ENCODE measurements around the gene ZC3H4. TPM values are rescaled to one million over a fixed set of nuclear protein-coding genes. Genes with fewer than 3 reads are reported as not detected.
"Not testable (repeated sequence)": the region's sequence is repeated elsewhere in the genome, so short reads cannot be mapped to it uniquely, and the experiment has no call there.

Gene ZC3H4
- total RNA-seq, 1 donor from 2014 or later = 11.4 TPM

GRCh38 chr19:47063874-47064273 is 49.7 kb downstream of the ZC3H4 start:
- FAIRE-seq (no peak), DNase-seq (ENCODE audit: low spot score in 2 of 2) (no peak)

GRCh38 chr19:47058621-47059022 is 55.0 kb downstream of the ZC3H4 start:
- FAIRE-seq = no peak
- no peak for DNase-seq (ENCODE audit: low spot score in 2 of 2)

- DNase-seq (ENCODE audit: low spot score in 2 of 2) (no peak), FAIRE-seq (no peak)
These were observed 56.2 kb downstream of the ZC3H4 start for GRCh38 chr19:47057328-47057727.

- FAIRE-seq (no peak), DNase-seq (ENCODE audit: low spot score in 2 of 2) (no peak)
These were observed 57.2 kb downstream of the ZC3H4 start for GRCh38 chr19:47056411-47056810.

- DNase-seq (ENCODE audit: low spot score in 2 of 2); FAIRE-seq: not testable (repeated sequence)
These were observed 63.0 kb downstream of the ZC3H4 start for GRCh38 chr19:47050562-47050961.

GRCh38 chr19:47049307-47049700 is 64.3 kb downstream of the ZC3H4 start:
- no peak for FAIRE-seq
- DNase-seq (ENCODE audit: low spot score in 2 of 2) = no peak

- no peak for FAIRE-seq
- peak; percentile 91 to 96 for DNase-seq (ENCODE audit: low spot score in 2 of 2)
These were observed 65.7 kb downstream of the ZC3H4 start for GRCh38 chr19:47047763-47048405.

GRCh38 chr19:47047272-47047762 is 66.3 kb downstream of the ZC3H4 start:
- FAIRE-seq = no peak
- DNase-seq (ENCODE audit: low spot score in 2 of 2) = no peak

GRCh38 chr19:47045867-47046470 is 67.6 kb downstream of the ZC3H4 start:
- FAIRE-seq (no peak), DNase-seq (ENCODE audit: low spot score in 2 of 2) (no peak)

- DNase-seq (ENCODE audit: low spot score in 2 of 2) (no peak), FAIRE-seq (no peak)
These were observed 68.4 kb downstream of the ZC3H4 start for GRCh38 chr19:47044946-47045866.

GRCh38 chr19:47040869-47041268 is 72.7 kb downstream of the ZC3H4 start:
- DNase-seq (ENCODE audit: low spot score in 2 of 2) = no peak
- FAIRE-seq = no peak

- DNase-seq (ENCODE audit: low spot score in 2 of 2) (no peak), FAIRE-seq (no peak)
These were observed 74.2 kb downstream of the ZC3H4 start for GRCh38 chr19:47039239-47039874.

GRCh38 chr19:47037766-47038165 is 75.8 kb downstream of the ZC3H4 start:
- DNase-seq (ENCODE audit: low spot score in 2 of 2) (peak; percentile 29 to 38), FAIRE-seq (no peak)

- DNase-seq (ENCODE audit: low spot score in 2 of 2) = no peak
These were observed 77.4 kb downstream of the ZC3H4 start for GRCh38 chr19:47036097-47036651.

GRCh38 chr19:47035127-47036096 is 78.2 kb downstream of the ZC3H4 start:
- FAIRE-seq (no peak), DNase-seq (ENCODE audit: low spot score in 2 of 2) (peak; percentile 84 to 94)

More at GRCh38 chr19:47036097-47036651, 77.4 kb downstream of the ZC3H4 start:
- no peak for FAIRE-seq

GRCh38 chr19:47032171-47032811 is 81.3 kb downstream of the ZC3H4 start:
- DNase-seq (ENCODE audit: low spot score in 2 of 2) = peak in 1 of 2 donors; percentile 79
- FAIRE-seq = no peak

- FAIRE-seq (no peak), DNase-seq (ENCODE audit: low spot score in 2 of 2) (no peak)
These were observed 85.4 kb downstream of the ZC3H4 start for GRCh38 chr19:47028195-47028601.

- FAIRE-seq (no peak), DNase-seq (ENCODE audit: low spot score in 2 of 2) (no peak)
These were observed 85.9 kb downstream of the ZC3H4 start for GRCh38 chr19:47027586-47028088.

Data from frontal cortex (tissue), 4 donors.